Osteoblast (primary cell): ENCODE results near the gene RAD1. TPM values are rescaled to one million over a fixed set of nuclear protein-coding genes. Genes with fewer than 3 reads are reported as not detected.

ENCODE experiments used
- DNase-seq: peaks from one replicate; pipeline ENCODE4 v3.0.0; 2011; ENCODE audit warnings: low spot score, mixed read lengths; ENCODE audit not compliant: insufficient read length; ENCODE audit errors: missing footprints
- H2AFZ ChIP-seq: 2 replicates; pipeline ENCODE4 v1.6.0; 2011; ENCODE audit warnings: mild to moderate bottlenecking, low read length
- H3K27ac ChIP-seq: 2 replicates; pipeline ENCODE4 v1.5.1; 2011; ENCODE audit warnings: mild to moderate bottlenecking, low read depth, low read length, moderate library complexity
- H3K27me3 ChIP-seq: 2 replicates; pipeline ENCODE4 v1.6.0; 2012; ENCODE audit warnings: mild to moderate bottlenecking, control low read depth, inconsistent platforms, low read length, moderate library complexity; ENCODE audit not compliant: insufficient read depth
- H3K36me3 ChIP-seq: 2 replicates; pipeline ENCODE4 v1.5.1; 2011; ENCODE audit warnings: mild to moderate bottlenecking, low read length, control low read depth, moderate library complexity; ENCODE audit not compliant: insufficient read depth
- H3K4me1 ChIP-seq: 2 replicates; pipeline ENCODE4 v1.5.1; 2011; ENCODE audit warnings: mild to moderate bottlenecking, low read length, control low read depth, moderate library complexity; ENCODE audit not compliant: insufficient read depth
- H3K4me2 ChIP-seq: 2 replicates; pipeline ENCODE4 v1.6.0; 2011; ENCODE audit warnings: mild to moderate bottlenecking, low read length; ENCODE audit not compliant: insufficient read depth
- H3K4me3 ChIP-seq: fragments of 200-600 bp; sonication (generic); 3 replicates; pipeline ENCODE4 v1.5.1; 2012; ENCODE audit warnings: mild to moderate bottlenecking, low read length, inconsistent platforms; ENCODE audit not compliant: insufficient read depth
- H3K79me2 ChIP-seq: 2 replicates; pipeline ENCODE4 v1.6.0; 2012; ENCODE audit warnings: mild to moderate bottlenecking, low read length, control low read depth, inconsistent platforms; ENCODE audit not compliant: insufficient read depth
- H3K9me3 ChIP-seq: 2 replicates; pipeline ENCODE4 v1.5.1; 2011; ENCODE audit warnings: low read depth, low read length, control low read depth
- H4K20me1 ChIP-seq: 2 replicates; pipeline ENCODE4 v1.6.0; 2012; ENCODE audit warnings: mild to moderate bottlenecking, low read length, control low read depth; ENCODE audit not compliant: insufficient read depth
- CTCF ChIP-seq: IDR thresholded peaks from 2 replicates; pipeline ENCODE4 v1.5.1; 2011; ENCODE audit warnings: mild to moderate bottlenecking, low read depth, low read length, moderate library complexity; ENCODE audit errors: extremely low read depth
- total RNA-seq: library from RNA; depleted of rRNA; stranded (reverse); fragments of >200 nt; gene quantifications from 2 replicates; pipeline ENCODE4 v1.2.3, GENCODE V29; 2012

RAD1 gene
- total RNA-seq, 1 donor, result 54.6 TPM

DNA sequence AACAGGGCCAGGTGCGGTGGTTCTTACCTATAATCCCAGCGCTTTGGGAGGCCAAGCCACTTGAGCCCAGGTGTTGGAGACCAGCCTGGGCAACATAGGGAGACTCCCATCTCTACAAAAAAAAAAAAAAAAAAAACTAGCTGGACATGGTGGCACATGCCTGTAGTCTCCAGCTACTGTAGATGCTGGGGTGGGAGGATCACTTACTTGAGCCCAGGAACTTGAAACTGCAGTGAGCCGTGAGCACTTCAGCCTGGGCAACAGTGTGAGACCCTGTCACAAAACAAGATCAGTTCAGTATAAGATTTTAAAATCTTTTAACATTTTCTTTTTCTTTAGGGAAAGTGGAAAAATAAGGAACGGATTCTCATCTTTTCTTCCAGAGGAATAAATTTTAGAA is 2.7 kb upstream of the RAD1 start:
- peaks cover 70% of the 10 kb centered on the region for H3K79me2 ChIP-seq
- TF ChIP-seq CTCF, result no peak
- H3K4me2 ChIP-seq, result peak overlapping the region; percentile 57
- H3K9me3 ChIP-seq, result no peaks in the 10 kb centered on the region
- peaks cover 34% of the 10 kb centered on the region for H3K36me3 ChIP-seq
- no peak overlapping the region for H2AFZ ChIP-seq
- no peak overlapping the region for H3K4me3 ChIP-seq
- no peaks in the 10 kb centered on the region for H3K27me3 ChIP-seq
- H4K20me1 ChIP-seq, result peaks cover 5% of the 10 kb centered on the region
- no peak overlapping the region for H3K27ac ChIP-seq
- DNase-seq, result no peak
- H3K4me1 ChIP-seq, result peaks cover 29% of the 10 kb centered on the region

DNA sequence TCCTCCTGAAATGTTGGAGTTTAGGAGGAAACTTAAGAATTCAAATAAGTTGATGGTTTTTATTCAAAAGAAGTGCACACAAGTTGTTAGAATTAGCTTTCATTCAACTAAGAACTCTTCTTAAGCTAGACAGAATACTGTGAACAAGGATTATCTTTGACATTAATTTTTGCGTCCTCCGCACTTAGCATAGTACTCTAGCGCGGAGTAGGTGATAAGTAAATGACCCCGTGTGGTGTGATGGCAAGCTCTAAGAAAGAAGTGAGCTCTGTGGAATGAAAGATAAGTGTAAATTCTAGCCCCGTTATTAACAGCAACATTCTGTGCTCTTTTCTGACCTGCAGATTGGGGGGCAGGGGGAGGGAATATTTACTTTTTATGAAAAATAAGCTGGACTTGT is 1.2 kb upstream of the RAD1 start:
- peak overlapping the region; percentile 93 for H3K4me2 ChIP-seq
- H3K4me1 ChIP-seq, result peaks cover 29% of the 10 kb centered on the region
- no peak overlapping the region for H2AFZ ChIP-seq
- peak overlapping the region; percentile 96 for H3K4me3 ChIP-seq
- no peaks in the 10 kb centered on the region for H3K9me3 ChIP-seq
- no peak for TF ChIP-seq CTCF
- peaks cover 70% of the 10 kb centered on the region for H3K79me2 ChIP-seq
- H3K27ac ChIP-seq, result peak overlapping the region; percentile 82
- H3K27me3 ChIP-seq, result no peaks in the 10 kb centered on the region
- no peak for DNase-seq
- peaks cover 5% of the 10 kb centered on the region for H4K20me1 ChIP-seq
- peaks cover 26% of the 10 kb centered on the region for H3K36me3 ChIP-seq

DNA sequence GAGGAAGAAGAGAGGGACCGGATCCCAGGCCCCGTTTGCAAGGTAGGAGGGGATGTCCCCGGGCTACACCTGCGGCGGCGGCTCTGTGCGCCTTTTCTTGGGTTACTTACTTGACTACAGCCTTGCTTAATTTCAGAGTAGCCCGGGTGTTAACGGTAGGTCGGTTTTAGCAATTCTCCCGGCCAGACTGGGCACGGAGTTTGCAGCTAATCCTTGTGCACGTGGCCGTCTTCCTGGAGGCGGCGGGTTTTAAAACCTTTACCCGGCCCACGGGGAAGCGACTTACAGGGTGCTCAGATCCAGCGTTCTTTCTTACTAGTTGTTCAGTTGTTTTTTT is 520 bp upstream of the RAD1 start:
- no peak for DNase-seq
- H3K27me3 ChIP-seq, result no peaks in the 10 kb centered on the region
- peak overlapping the region; percentile 82 for H3K27ac ChIP-seq
- H2AFZ ChIP-seq, result peak overlapping the region; percentile 96
- peak overlapping the region; percentile 93 for H3K4me2 ChIP-seq
- peak overlapping the region; percentile 96 for H3K4me3 ChIP-seq
- peaks cover 31% of the 10 kb centered on the region for H3K36me3 ChIP-seq
- no peak for TF ChIP-seq CTCF
- H3K79me2 ChIP-seq, result peaks cover 74% of the 10 kb centered on the region
- peaks cover 29% of the 10 kb centered on the region for H3K4me1 ChIP-seq
- no peaks in the 10 kb centered on the region for H3K9me3 ChIP-seq
- peaks cover 5% of the 10 kb centered on the region for H4K20me1 ChIP-seq

- Histone ChIP-seq H3K36me3 (peaks cover 27% of the 10 kb centered on the region), H3K4me1 (peaks cover 29% of the 10 kb centered on the region), H3K4me3 (peak overlapping the region; percentile 96), H3K4me2 (peak overlapping the region; percentile 98), H3K27me3 (no peaks in the 10 kb centered on the region), H3K9me3 (no peaks in the 10 kb centered on the region), H2AFZ (peak overlapping the region; percentile 95), H3K27ac (peak overlapping the region; percentile 82), H3K79me2 (peaks cover 65% of the 10 kb centered on the region), H4K20me1 (peaks cover 5% of the 10 kb centered on the region)
- TF ChIP-seq CTCF, result no peak
- peak; percentile 55 for DNase-seq
These were observed 599 bp downstream of the RAD1 start for GRCh38 chr5:34914671-34915138.
